Measurements from ENCODE around the gene CENPP.

Gene CENPP

GRCh38 chr9:92291577-92291976 is 34.2 kb upstream of the CENPP start:
- Histone ChIP-seq H3K27me3 (ENCODE audit: insufficient read depth, low read length) (no peaks in the 10 kb centered on the region), H3K4me3 (ENCODE audit: low read depth, low read length, poor library complexity, severe bottlenecking) (peak overlapping the region; percentile 88), H4K20me1 (ENCODE audit: insufficient read depth, low read length) (no peaks in the 10 kb centered on the region), H3K9ac (ENCODE audit: low read length) (no peak overlapping the region), H3K27ac (ENCODE audit: low read depth, low read length, poor library complexity, severe bottlenecking) (no peak overlapping the region), H3K9me2 (ENCODE audit: low read depth, low read length) (no peaks in the 10 kb centered on the region), H3K36me3 (ENCODE audit: insufficient read depth, low read length) (peaks cover 54% of the 10 kb centered on the region), H2AFZ (ENCODE audit: low read length) (no peak overlapping the region), H3K9me3 (ENCODE audit: low read length) (no peaks in the 10 kb centered on the region), H3F3A (ENCODE audit: insufficient read depth, low read length) (no peaks in the 10 kb centered on the region), H3K4me1 (ENCODE audit: insufficient read depth, low read length, severe bottlenecking) (peaks cover 32% of the 10 kb centered on the region), H3K4me2 (ENCODE audit: low read length) (peak overlapping the region; percentile 84), H3K79me2 (ENCODE audit: insufficient read depth, low read length) (peaks cover 61% of the 10 kb centered on the region)
- TF ChIP-seq EZH2 (IDR thresholded peaks at IDR 0.05; ENCODE audit: borderline replicate concordance, low read length), result no peak
- TF ChIP-seq, protein P1, sequence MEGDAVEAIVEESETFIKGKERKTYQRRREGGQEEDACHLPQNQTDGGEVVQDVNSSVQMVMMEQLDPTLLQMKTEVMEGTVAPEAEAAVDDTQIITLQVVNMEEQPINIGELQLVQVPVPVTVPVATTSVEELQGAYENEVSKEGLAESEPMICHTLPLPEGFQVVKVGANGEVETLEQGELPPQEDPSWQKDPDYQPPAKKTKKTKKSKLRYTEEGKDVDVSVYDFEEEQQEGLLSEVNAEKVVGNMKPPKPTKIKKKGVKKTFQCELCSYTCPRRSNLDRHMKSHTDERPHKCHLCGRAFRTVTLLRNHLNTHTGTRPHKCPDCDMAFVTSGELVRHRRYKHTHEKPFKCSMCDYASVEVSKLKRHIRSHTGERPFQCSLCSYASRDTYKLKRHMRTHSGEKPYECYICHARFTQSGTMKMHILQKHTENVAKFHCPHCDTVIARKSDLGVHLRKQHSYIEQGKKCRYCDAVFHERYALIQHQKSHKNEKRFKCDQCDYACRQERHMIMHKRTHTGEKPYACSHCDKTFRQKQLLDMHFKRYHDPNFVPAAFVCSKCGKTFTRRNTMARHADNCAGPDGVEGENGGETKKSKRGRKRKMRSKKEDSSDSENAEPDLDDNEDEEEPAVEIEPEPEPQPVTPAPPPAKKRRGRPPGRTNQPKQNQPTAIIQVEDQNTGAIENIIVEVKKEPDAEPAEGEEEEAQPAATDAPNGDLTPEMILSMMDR (IDR thresholded peaks at IDR 0.05; ENCODE audit: low read length), result no peak

DNA sequence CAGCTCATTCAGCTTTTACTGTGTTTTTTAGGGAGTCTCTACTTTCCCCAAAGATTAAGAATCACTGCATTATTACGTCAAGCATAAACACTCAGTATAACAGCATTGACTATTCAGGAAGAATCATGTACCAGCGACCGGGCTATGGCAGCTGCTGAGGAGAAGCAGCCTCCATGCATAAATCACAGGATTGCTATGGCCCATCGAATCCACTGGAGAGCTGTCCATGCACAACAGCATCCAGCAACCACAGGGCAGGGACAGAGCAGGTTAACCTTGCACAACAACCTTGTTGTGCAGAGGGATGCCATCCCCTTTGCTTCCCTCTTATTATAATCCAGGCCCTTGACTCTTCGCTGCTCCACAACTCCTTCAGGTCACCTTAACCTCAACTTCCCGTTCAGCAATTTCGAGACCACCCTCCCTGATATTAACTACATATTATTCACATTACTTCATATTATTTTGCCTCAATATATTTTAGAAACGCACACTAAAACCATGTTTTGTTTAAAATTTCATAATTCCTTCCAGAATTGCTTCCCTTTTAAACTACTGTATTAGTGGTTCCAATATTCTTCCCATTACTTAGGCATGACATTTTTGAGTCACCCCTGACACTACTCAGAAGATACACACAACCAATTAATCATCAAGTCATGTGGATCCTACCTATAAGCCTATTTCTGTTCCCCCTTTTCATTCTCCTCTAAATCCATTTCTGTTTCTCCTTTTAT is 33.2 kb upstream of the CENPP start:
- 0 out of 2 replicates have a peak, but pooled peaks cover 2% of the 10 kb centered on the region for H3F3A ChIP-seq (ENCODE audit: insufficient read depth, low read length)
- H3K4me3 ChIP-seq (ENCODE audit: low read depth, low read length, poor library complexity, severe bottlenecking), result peak overlapping the region; percentile 88
- H3K79me2 ChIP-seq (ENCODE audit: insufficient read depth, low read length), result peaks cover 52% of the 10 kb centered on the region
- H3K27me3 ChIP-seq (ENCODE audit: insufficient read depth, low read length), result no peaks in the 10 kb centered on the region
- H3K27ac ChIP-seq (ENCODE audit: low read depth, low read length, poor library complexity, severe bottlenecking), result peak overlapping the region; percentile 57
- peak overlapping the region; percentile 84 for H3K4me2 ChIP-seq (ENCODE audit: low read length)
- TF ChIP-seq, protein P1 (IDR thresholded peaks at IDR 0.05; ENCODE audit: low read length), result no peak
- no peak for TF ChIP-seq EZH2 (IDR thresholded peaks at IDR 0.05; ENCODE audit: borderline replicate concordance, low read length)
- peaks cover 54% of the 10 kb centered on the region for H3K36me3 ChIP-seq (ENCODE audit: insufficient read depth, low read length)
- no peaks in the 10 kb centered on the region for H3K9me3 ChIP-seq (ENCODE audit: low read length)
- H3K9ac ChIP-seq (ENCODE audit: low read length), result peak overlapping the region; percentile 90
- H3K9me2 ChIP-seq (ENCODE audit: low read depth, low read length), result no peaks in the 10 kb centered on the region
- no peaks in the 10 kb centered on the region for H4K20me1 ChIP-seq (ENCODE audit: insufficient read depth, low read length)
- peaks cover 32% of the 10 kb centered on the region for H3K4me1 ChIP-seq (ENCODE audit: insufficient read depth, low read length, severe bottlenecking)
- H2AFZ ChIP-seq (ENCODE audit: low read length), result no peak overlapping the region

- H3K9me3 ChIP-seq (ENCODE audit: low read length), result no peaks in the 10 kb centered on the region
- H3K4me1 ChIP-seq (ENCODE audit: insufficient read depth, low read length, severe bottlenecking), result peaks cover 32% of the 10 kb centered on the region
- H3K27ac ChIP-seq (ENCODE audit: low read depth, low read length, poor library complexity, severe bottlenecking), result peak overlapping the region; percentile 57
- peaks cover 50% of the 10 kb centered on the region for H3K79me2 ChIP-seq (ENCODE audit: insufficient read depth, low read length)
- no peaks in the 10 kb centered on the region for H3K9me2 ChIP-seq (ENCODE audit: low read depth, low read length)
- no peaks in the 10 kb centered on the region for H3K27me3 ChIP-seq (ENCODE audit: insufficient read depth, low read length)
- TF ChIP-seq EZH2 (IDR thresholded peaks at IDR 0.05; ENCODE audit: borderline replicate concordance, low read length), result no peak
- TF ChIP-seq, protein P1 (IDR thresholded peaks at IDR 0.05; ENCODE audit: low read length), result no peak
- peaks cover 54% of the 10 kb centered on the region for H3K36me3 ChIP-seq (ENCODE audit: insufficient read depth, low read length)
- H3K9ac ChIP-seq (ENCODE audit: low read length), result peak overlapping the region; percentile 90
- 0 out of 2 replicates have a peak, but pooled peaks cover 4% of the 10 kb centered on the region for H3F3A ChIP-seq (ENCODE audit: insufficient read depth, low read length)
- H4K20me1 ChIP-seq (ENCODE audit: insufficient read depth, low read length), result no peaks in the 10 kb centered on the region
- H2AFZ ChIP-seq (ENCODE audit: low read length), result no peak overlapping the region
- peak overlapping the region; percentile 84 for H3K4me2 ChIP-seq (ENCODE audit: low read length)
- peak overlapping the region; percentile 88 for H3K4me3 ChIP-seq (ENCODE audit: low read depth, low read length, poor library complexity, severe bottlenecking)
These were observed 32.7 kb upstream of the CENPP start for GRCh38 chr9:92293075-92293354.

All from OCI-LY1 (cell line).